HCT116 (cell line): ENCODE results near the gene RLBP1. TPM values are rescaled to one million over a fixed set of nuclear protein-coding genes. Genes with fewer than 3 reads are reported as not detected.

Source experiments
- ATAC-seq: fragments of 200-7000 bp; cut with Tn5 transposase; 2 replicates; pipeline ENCODE4 v1.9.1; 2020; ENCODE audit warnings: mild to moderate bottlenecking, moderate library complexity
- BruUV-seq: library from RNA; stranded (reverse); fragments of 400-500 nt; replicated peaks from 2 replicates; lab custom pipeline; 2021; lab: Mats Ljungman, UMichigan
- CTCF ChIA-PET: fragments of 300-600 bp; sonication (Branson Sonifier 250); formaldehyde crosslinking; loops from one replicate; lab custom pipeline; 2021; ENCODE audit warnings: antibody characterized with exemption; lab: Charles Lee
- POLR2A ChIA-PET: fragments of 300-600, 350-600 bp; sonication (Branson Sonifier 250); formaldehyde crosslinking; loops from one replicate; lab custom pipeline; 2021; ENCODE audit warnings: antibody characterized with exemption; lab: Charles Lee
- RAD21 ChIA-PET, 2 experiments: fragments of 300-600 bp; sonication (Branson Sonifier 250); formaldehyde crosslinking; loops; one replicate each; lab custom pipeline; 2023; ENCODE audit warnings: low total read pairs in 2 of 2; ENCODE audit not compliant: uncharacterized antibody in 2 of 2, unreplicated experiment in 2 of 2, low non-redundant PET in 1 of 2; lab: Charles Lee
- DNase-seq: peaks from one replicate; pipeline ENCODE4 v3.0.0-alpha.2; 2010; ENCODE audit warnings: low read depth, low spot score
- H2AFZ ChIP-seq: fragments of 200-600 bp; shearing (Covaris generic), sonication (generic); 2 replicates; pipeline ENCODE4 v1.6.1; 2017; ENCODE audit warnings: low read depth, mixed run types, mixed read lengths, antibody characterized with exemption, low read length; ENCODE audit not compliant: poor library complexity, severe bottlenecking
- H3K27ac ChIP-seq: 2 replicates; pipeline ENCODE4 v1.5.1; 2012; ENCODE audit warnings: low read depth, low read length
- H3K27me3 ChIP-seq: fragments of 200-600 bp; sonication (generic); 2 replicates; pipeline ENCODE4 v1.6.1; 2016; ENCODE audit warnings: mixed run types, low read length, mixed read lengths; ENCODE audit not compliant: insufficient read depth
- H3K36me3 ChIP-seq, 2 experiments: fragments of 200-500 bp in 1 of 2; fragments of 200-600 bp in 1 of 2; sonication (Bioruptor generic) in 1 of 2; sonication (generic) in 1 of 2; 2 replicates each; pipeline versions ENCODE4 v1.5.1 to v1.6.1; 2014 to 2016; ENCODE audit warnings: low read length in 2 of 2, inconsistent platforms in 1 of 2, mixed read lengths in 1 of 2, mixed run types in 1 of 2; ENCODE audit not compliant: insufficient read depth in 2 of 2, control insufficient read depth in 1 of 2
- H3K4me1 ChIP-seq, 2 experiments: fragments of 200-600 bp in 1 of 2; sonication (generic) in 1 of 2; 2 replicates each; pipeline versions ENCODE4 v1.5.1 to v1.6.1; 2012 to 2017; ENCODE audit warnings: low read length in 2 of 2, inconsistent platforms in 1 of 2, mild to moderate bottlenecking in 1 of 2, mixed read lengths in 1 of 2, mixed run types in 1 of 2, moderate library complexity in 1 of 2; ENCODE audit not compliant: insufficient read depth in 2 of 2, control insufficient read depth in 1 of 2
- H3K4me2 ChIP-seq: fragments of 200-600 bp; sonication (generic); 2 replicates; pipeline ENCODE4 v1.6.1; 2017; ENCODE audit warnings: mixed run types, low read length, mixed read lengths
- H3K4me3 ChIP-seq, 2 experiments: fragments of 200-600 bp in 1 of 2; sonication (generic) in 1 of 2; replicated peaks in 1 of 2; 2 replicates each; pipeline ENCODE4 v1.5.1; 2011 to 2016; ENCODE audit warnings: low read length in 2 of 2, control low read depth in 1 of 2, low read depth in 1 of 2, mild to moderate bottlenecking in 1 of 2, mixed read lengths in 1 of 2, mixed run types in 1 of 2
- H3K79me2 ChIP-seq: fragments of 200-600 bp; sonication (generic); 2 replicates; pipeline ENCODE4 v1.6.1; 2017; ENCODE audit warnings: mild to moderate bottlenecking, mixed run types, low read length, moderate library complexity, mixed read lengths; ENCODE audit not compliant: insufficient read depth
- H3K9ac ChIP-seq: fragments of 200-600 bp; sonication (generic); 2 replicates; pipeline ENCODE4 v1.6.1; 2016; ENCODE audit warnings: low read length, mixed read lengths
- H3K9me2 ChIP-seq: fragments of 200-600 bp; sonication (generic), shearing (Covaris generic); 2 replicates; pipeline ENCODE4 v1.6.1; 2017; ENCODE audit warnings: mixed run types, mild to moderate bottlenecking, moderate library complexity; ENCODE audit not compliant: insufficient read depth
- H3K9me3 ChIP-seq, 2 experiments: fragments of 200-500 bp in 1 of 2; fragments of 200-600 bp in 1 of 2; sonication (Bioruptor generic) in 1 of 2; sonication (generic) in 1 of 2; 2 replicates each; pipeline ENCODE4 v1.6.1; 2014 to 2017; ENCODE audit warnings: low read length in 2 of 2, mixed read lengths in 2 of 2, inconsistent platforms in 1 of 2, low read depth in 1 of 2, mild to moderate bottlenecking in 1 of 2, mixed run types in 1 of 2, moderate library complexity in 1 of 2; ENCODE audit not compliant: control insufficient read depth in 1 of 2, insufficient read depth in 1 of 2
- H4K20me1 ChIP-seq: fragments of 200-600 bp; sonication (generic), shearing (Covaris generic); 2 replicates; pipeline ENCODE4 v1.6.1; 2017; ENCODE audit warnings: mixed run types, mild to moderate bottlenecking, moderate library complexity; ENCODE audit not compliant: insufficient read depth
- CBX3 ChIP-seq: IDR thresholded peaks from 2 replicates; pipeline ENCODE4 v1.6.1; 2012; ENCODE audit warnings: low read depth
- CEBPB ChIP-seq: IDR thresholded peaks from 2 replicates; pipeline ENCODE4 v1.6.1; 2012; ENCODE audit warnings: low read depth
- EGR1 ChIP-seq: IDR thresholded peaks from 2 replicates; pipeline ENCODE4 v1.6.1; 2012; ENCODE audit warnings: low read depth
- ELF1 ChIP-seq: IDR thresholded peaks from 2 replicates; pipeline ENCODE4 v1.6.1; 2012; ENCODE audit warnings: low read depth, borderline replicate concordance
- EZH2 ChIP-seq: fragments of 200-600 bp; sonication (generic); IDR thresholded peaks from 2 replicates; pipeline ENCODE4 v1.6.1; 2017; ENCODE audit warnings: antibody characterized with exemption, mixed run types
- EZH2phosphoT487 ChIP-seq: fragments of 200-600 bp; IDR thresholded peaks from 2 replicates; pipeline ENCODE4 v1.6.1; 2018; ENCODE audit warnings: antibody characterized with exemption, borderline replicate concordance
- FOSL1 ChIP-seq: IDR thresholded peaks from 2 replicates; pipeline ENCODE4 v1.6.1; 2012; ENCODE audit warnings: low read depth
- JUND ChIP-seq: IDR thresholded peaks from 2 replicates; pipeline ENCODE4 v1.6.1; 2012
- POLR2AphosphoS5 ChIP-seq: IDR thresholded peaks from 2 replicates; pipeline ENCODE4 v1.6.1; 2011; ENCODE audit warnings: mild to moderate bottlenecking, low read depth, low read length, moderate library complexity
- RAD21 ChIP-seq: IDR thresholded peaks from 2 replicates; pipeline ENCODE4 v1.6.1; 2012; ENCODE audit warnings: low read depth, mild to moderate bottlenecking
- SP1 ChIP-seq: IDR thresholded peaks from 2 replicates; pipeline ENCODE4 v1.6.1; 2012; ENCODE audit warnings: low read depth
- TCF7L2 ChIP-seq: IDR thresholded peaks from 2 replicates; pipeline ENCODE4 v1.7.0; 2011; ENCODE audit warnings: borderline replicate concordance, inconsistent platforms; ENCODE audit not compliant: insufficient read depth, insufficient read length; ENCODE audit errors: extremely low read depth
- ZFX ChIP-seq: fragments of 450-650 bp; IDR thresholded peaks from 2 replicates; pipeline ENCODE4 v1.6.1; 2017
- ZNF274 ChIP-seq: fragments of 200-500 bp; sonication (Bioruptor generic); IDR thresholded peaks from 2 replicates; pipeline ENCODE4 v1.6.1; 2014; ENCODE audit warnings: mild to moderate bottlenecking, low read depth, low read length, inconsistent platforms
- intact Hi-C: fragments of 100-400 bp; cut with micrococcal nuclease; formaldehyde crosslinking; loops from 2 replicates; pipeline ENCODE4 v1.10.0; 2022
- total RNA-seq: library from RNA; stranded (reverse); gene quantifications from one replicate; pipeline ENCODE4 v1.2.1, GENCODE V29; 2021; ENCODE audit not compliant: unreplicated experiment
- TF ChIP-seq, protein P1 (sequence below): IDR thresholded peaks from 2 replicates; pipeline ENCODE4 v1.6.1; 2011; ENCODE audit warnings: mild to moderate bottlenecking, low read length, moderate library complexity; ENCODE audit not compliant: insufficient replicate concordance; ENCODE audit errors: extremely low read depth
- TF ChIP-seq, protein P2 (sequence below), 3 experiments: fragments of 200-600 bp in 1 of 3; sonication (generic) in 1 of 3; IDR thresholded peaks in 2 of 3; conservative IDR thresholded peaks in 1 of 3; 2 replicates each; pipeline ENCODE4 v1.5.1; 2012 to 2017; ENCODE audit warnings: low read depth in 2 of 3, low read length in 2 of 3, antibody characterized with exemption in 1 of 3, borderline replicate concordance in 1 of 3, control low read depth in 1 of 3, mild to moderate bottlenecking in 1 of 3, mixed read lengths in 1 of 3, mixed run types in 1 of 3, moderate library complexity in 1 of 3; ENCODE audit not compliant: insufficient read depth in 1 of 3
- TF ChIP-seq, protein P3 (sequence below): IDR thresholded peaks from 2 replicates; pipeline ENCODE4 v1.6.1; 2012; ENCODE audit warnings: low read depth

RLBP1 gene
- total RNA-seq, 1 experiment from 2014 or later, result 0.12 TPM

DNA sequence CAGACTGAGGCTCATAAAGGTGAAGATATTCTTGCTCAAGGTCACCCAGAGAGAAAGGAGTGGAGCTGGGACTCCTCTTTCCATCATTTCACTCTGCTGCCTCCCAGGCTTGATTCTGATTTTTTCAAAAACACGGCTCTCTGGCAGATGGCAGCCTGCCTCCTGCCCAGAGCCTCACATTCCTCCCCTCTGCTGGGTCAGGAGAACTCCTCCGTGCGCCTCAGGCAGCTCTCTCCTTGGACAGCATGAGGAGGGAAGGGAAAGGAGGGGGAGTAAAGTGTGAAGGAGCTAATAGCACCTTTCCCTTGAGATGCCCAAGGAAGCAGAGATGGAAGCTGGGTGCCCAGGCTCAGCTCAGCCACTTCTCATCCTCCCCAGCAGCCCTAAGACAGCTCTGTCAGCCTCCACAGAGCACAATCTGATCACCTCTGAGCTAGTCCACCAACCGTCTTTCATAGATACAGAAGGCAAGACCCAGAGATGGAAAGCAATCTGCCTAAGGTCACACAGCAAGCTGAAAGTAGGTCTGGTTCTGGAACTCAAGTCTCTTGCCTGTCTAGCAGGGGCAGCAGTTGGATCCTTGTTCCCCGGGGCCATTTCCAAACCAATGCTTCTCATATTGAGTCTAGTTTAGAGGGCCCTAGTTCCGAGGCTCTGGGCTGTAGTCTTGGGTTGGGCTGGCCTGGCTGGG is 3.5 kb downstream of the RLBP1 start (continued):
- TF ChIP-seq EGR1 (no peak), TCF7L2 (no peak), ZNF274 (no peak), ZFX (no peak), CBX3 (no peak), EZH2 (no peak), POLR2AphosphoS5 (no peak), JUND (no peak), EZH2phosphoT487 (no peak), SP1 (no peak)

DNA sequence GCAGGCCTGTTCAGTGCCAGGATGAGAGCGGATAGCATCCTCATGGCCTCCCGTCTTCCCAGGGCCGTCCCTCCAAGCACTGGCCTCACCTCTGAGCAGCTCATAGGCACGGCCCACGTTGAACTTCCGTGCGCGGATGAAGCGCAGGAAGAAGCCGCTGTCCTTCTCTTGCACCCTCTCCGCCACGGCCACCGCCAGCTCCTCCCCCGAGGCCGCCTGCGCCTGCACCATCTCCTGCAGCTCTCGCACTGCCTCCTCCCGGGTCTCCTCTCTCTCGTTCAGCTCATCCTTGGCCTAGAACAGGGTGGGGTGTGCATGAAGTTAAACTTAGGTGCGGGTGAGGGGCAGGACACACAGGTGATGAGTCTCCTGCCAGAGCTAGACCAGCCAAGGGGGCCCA is 4.3 kb downstream of the RLBP1 start:
- Histone ChIP-seq H3K9ac (no peak overlapping the region), H3K36me3 (no peaks in the 10 kb centered on the region), H3K4me2 (no peak overlapping the region), H3K9me2 (no peaks in the 10 kb centered on the region), H3K4me3 (no peak overlapping the region), H3K27me3 (no peaks in the 10 kb centered on the region), H3K79me2 (no peaks in the 10 kb centered on the region), H3K27ac (no peak overlapping the region), H3K9me3 (no peaks in the 10 kb centered on the region), H2AFZ (no peak overlapping the region), H4K20me1 (no peaks in the 10 kb centered on the region), H3K4me1 (peaks cover 0 to 8% of the 10 kb centered on the region in 2 experiments; a peak in 2 of 4 replicates)
- DNase-seq, result no peak
- no peak for ATAC-seq
- RAD21 ChIA-PET, result no interaction called here
- POLR2A ChIA-PET, result no interaction called here
- intact Hi-C loops, result no loop called here
- no TSS peak for BruUV-seq
- CTCF ChIA-PET, result interaction anchor here (1.9 kb wide), 1 partner anchor 10 kb away, joined by 11 read pairs; no protein-coding TSS in a partner anchor
- TF ChIP-seq, protein P1, sequence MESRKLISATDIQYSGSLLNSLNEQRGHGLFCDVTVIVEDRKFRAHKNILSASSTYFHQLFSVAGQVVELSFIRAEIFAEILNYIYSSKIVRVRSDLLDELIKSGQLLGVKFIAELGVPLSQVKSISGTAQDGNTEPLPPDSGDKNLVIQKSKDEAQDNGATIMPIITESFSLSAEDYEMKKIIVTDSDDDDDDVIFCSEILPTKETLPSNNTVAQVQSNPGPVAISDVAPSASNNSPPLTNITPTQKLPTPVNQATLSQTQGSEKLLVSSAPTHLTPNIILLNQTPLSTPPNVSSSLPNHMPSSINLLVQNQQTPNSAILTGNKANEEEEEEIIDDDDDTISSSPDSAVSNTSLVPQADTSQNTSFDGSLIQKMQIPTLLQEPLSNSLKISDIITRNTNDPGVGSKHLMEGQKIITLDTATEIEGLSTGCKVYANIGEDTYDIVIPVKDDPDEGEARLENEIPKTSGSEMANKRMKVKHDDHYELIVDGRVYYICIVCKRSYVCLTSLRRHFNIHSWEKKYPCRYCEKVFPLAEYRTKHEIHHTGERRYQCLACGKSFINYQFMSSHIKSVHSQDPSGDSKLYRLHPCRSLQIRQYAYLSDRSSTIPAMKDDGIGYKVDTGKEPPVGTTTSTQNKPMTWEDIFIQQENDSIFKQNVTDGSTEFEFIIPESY, result no peak
- TF ChIP-seq CEBPB, result no peak
- TF ChIP-seq EZH2phosphoT487, result no peak
- TF ChIP-seq, protein P2, sequence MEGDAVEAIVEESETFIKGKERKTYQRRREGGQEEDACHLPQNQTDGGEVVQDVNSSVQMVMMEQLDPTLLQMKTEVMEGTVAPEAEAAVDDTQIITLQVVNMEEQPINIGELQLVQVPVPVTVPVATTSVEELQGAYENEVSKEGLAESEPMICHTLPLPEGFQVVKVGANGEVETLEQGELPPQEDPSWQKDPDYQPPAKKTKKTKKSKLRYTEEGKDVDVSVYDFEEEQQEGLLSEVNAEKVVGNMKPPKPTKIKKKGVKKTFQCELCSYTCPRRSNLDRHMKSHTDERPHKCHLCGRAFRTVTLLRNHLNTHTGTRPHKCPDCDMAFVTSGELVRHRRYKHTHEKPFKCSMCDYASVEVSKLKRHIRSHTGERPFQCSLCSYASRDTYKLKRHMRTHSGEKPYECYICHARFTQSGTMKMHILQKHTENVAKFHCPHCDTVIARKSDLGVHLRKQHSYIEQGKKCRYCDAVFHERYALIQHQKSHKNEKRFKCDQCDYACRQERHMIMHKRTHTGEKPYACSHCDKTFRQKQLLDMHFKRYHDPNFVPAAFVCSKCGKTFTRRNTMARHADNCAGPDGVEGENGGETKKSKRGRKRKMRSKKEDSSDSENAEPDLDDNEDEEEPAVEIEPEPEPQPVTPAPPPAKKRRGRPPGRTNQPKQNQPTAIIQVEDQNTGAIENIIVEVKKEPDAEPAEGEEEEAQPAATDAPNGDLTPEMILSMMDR (IDR thresholded peaks at IDR 0.05 in 2 of 3, conservative IDR thresholded peaks at IDR 0.05 in 1 of 3; ENCODE audit: borderline replicate concordance in 1 of 3, insufficient read depth in 1 of 3, low read depth in 2 of 3, low read length in 2 of 3), result no peak
- TF ChIP-seq RAD21, result no peak
- no peak for TF ChIP-seq ELF1
- no peak for TF ChIP-seq FOSL1
- no peak for TF ChIP-seq JUND
- TF ChIP-seq TCF7L2, result no peak
- TF ChIP-seq EGR1, result no peak
- TF ChIP-seq, protein P3, sequence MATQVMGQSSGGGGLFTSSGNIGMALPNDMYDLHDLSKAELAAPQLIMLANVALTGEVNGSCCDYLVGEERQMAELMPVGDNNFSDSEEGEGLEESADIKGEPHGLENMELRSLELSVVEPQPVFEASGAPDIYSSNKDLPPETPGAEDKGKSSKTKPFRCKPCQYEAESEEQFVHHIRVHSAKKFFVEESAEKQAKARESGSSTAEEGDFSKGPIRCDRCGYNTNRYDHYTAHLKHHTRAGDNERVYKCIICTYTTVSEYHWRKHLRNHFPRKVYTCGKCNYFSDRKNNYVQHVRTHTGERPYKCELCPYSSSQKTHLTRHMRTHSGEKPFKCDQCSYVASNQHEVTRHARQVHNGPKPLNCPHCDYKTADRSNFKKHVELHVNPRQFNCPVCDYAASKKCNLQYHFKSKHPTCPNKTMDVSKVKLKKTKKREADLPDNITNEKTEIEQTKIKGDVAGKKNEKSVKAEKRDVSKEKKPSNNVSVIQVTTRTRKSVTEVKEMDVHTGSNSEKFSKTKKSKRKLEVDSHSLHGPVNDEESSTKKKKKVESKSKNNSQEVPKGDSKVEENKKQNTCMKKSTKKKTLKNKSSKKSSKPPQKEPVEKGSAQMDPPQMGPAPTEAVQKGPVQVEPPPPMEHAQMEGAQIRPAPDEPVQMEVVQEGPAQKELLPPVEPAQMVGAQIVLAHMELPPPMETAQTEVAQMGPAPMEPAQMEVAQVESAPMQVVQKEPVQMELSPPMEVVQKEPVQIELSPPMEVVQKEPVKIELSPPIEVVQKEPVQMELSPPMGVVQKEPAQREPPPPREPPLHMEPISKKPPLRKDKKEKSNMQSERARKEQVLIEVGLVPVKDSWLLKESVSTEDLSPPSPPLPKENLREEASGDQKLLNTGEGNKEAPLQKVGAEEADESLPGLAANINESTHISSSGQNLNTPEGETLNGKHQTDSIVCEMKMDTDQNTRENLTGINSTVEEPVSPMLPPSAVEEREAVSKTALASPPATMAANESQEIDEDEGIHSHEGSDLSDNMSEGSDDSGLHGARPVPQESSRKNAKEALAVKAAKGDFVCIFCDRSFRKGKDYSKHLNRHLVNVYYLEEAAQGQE, result no peak
